Neural crest cell (in vitro differentiated cells): ENCODE results near the gene PCSK2. TPM values are rescaled to one million over a fixed set of nuclear protein-coding genes. Genes with fewer than 3 reads are reported as not detected.

ENCODE experiments used
- DNase-seq: peaks from one replicate; pipeline ENCODE4 v3.0.0; 2021; ENCODE audit warnings: low read depth, mixed read lengths, low spot score
- H3K27ac Mint-ChIP-seq: one replicate; pipeline ENCODE4 v1.8.0; 2021; ENCODE audit warnings: mild to moderate bottlenecking, mixed read lengths; ENCODE audit not compliant: unreplicated experiment
- H3K27me3 Mint-ChIP-seq: 2 replicates; pipeline ENCODE4 v1.8.0; 2021; ENCODE audit warnings: low read depth, mild to moderate bottlenecking, mixed read lengths
- H3K36me3 Mint-ChIP-seq: 2 replicates; pipeline ENCODE4 v1.8.0; 2021; ENCODE audit warnings: low read depth, mild to moderate bottlenecking, mixed read lengths
- H3K4me1 Mint-ChIP-seq: 2 replicates; pipeline ENCODE4 v1.8.0; 2021; ENCODE audit warnings: mixed read lengths
- H3K4me3 Mint-ChIP-seq: one replicate; pipeline ENCODE4 v1.8.0; 2021; ENCODE audit warnings: mild to moderate bottlenecking, mixed read lengths
- H3K9me3 Mint-ChIP-seq: 2 replicates; pipeline ENCODE4 v1.8.0; 2021; ENCODE audit warnings: mixed read lengths
- total RNA-seq: library from RNA; stranded (reverse); gene quantifications from 2 replicates; pipeline ENCODE4 v1.2.1, GENCODE V29; 2021
- TF ChIP-seq, protein P1 (sequence below): fragments of 200-600 bp; sonication (generic); conservative IDR thresholded peaks from 2 replicates; pipeline ENCODE4 v1.5.0; 2021; ENCODE audit warnings: antibody characterized with exemption, mild to moderate bottlenecking

PCSK2 gene
- total RNA-seq, 1 donor from 2014 or later: 2.1 TPM

DNA sequence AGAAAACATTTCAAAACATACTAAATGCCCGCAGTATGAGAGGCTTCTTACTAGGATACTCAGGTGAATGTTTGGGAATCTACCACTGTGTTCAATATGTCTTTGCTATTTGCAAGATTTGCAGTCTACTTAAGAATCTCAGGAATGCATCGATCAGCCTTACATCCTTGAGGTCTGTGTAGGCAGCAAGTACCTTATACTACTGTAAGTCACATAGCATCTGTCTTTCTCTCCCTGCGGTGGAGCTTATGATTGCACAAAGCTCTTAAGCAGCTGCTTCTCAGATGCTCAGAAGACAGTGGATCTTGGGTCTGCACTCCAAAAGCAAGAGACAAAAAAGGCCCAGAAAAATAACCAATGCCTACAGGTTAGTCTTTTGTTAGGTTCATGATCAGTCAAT, 21.4 kb downstream of the PCSK2 start:
- peaks cover 17% of the 10 kb centered on the region for H3K4me1 Mint-ChIP-seq
- H3K36me3 Mint-ChIP-seq: no peaks in the 10 kb centered on the region
- no peak overlapping the region for H3K27ac Mint-ChIP-seq
- TF ChIP-seq, protein P1, sequence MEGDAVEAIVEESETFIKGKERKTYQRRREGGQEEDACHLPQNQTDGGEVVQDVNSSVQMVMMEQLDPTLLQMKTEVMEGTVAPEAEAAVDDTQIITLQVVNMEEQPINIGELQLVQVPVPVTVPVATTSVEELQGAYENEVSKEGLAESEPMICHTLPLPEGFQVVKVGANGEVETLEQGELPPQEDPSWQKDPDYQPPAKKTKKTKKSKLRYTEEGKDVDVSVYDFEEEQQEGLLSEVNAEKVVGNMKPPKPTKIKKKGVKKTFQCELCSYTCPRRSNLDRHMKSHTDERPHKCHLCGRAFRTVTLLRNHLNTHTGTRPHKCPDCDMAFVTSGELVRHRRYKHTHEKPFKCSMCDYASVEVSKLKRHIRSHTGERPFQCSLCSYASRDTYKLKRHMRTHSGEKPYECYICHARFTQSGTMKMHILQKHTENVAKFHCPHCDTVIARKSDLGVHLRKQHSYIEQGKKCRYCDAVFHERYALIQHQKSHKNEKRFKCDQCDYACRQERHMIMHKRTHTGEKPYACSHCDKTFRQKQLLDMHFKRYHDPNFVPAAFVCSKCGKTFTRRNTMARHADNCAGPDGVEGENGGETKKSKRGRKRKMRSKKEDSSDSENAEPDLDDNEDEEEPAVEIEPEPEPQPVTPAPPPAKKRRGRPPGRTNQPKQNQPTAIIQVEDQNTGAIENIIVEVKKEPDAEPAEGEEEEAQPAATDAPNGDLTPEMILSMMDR: no peak
- no peaks in the 10 kb centered on the region for H3K27me3 Mint-ChIP-seq
- H3K9me3 Mint-ChIP-seq: no peaks in the 10 kb centered on the region
- no peak for DNase-seq
- H3K4me3 Mint-ChIP-seq: no peak overlapping the region

DNA sequence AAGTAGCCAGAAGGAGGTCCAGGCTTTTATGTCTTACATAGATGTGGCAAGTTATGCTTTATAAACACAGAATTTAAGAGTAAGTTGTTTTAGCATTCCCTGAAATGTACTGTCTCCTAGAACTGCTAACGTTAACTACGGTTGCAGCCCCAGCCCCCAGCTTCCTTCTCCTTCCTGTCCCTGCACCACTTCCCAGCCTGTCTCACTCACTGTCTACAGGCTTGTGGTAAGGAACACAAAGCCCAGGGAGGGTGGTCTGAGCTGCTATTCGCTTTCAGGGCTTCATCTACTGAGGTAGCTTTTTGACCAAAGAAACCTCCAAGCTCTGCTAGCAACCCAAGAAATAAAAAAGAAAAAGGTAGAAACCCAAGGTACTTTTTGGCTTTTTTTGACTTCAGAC, 35.9 kb downstream of the PCSK2 start:
- DNase-seq: no peak
- Mint-ChIP-seq H3K27me3 (no peaks in the 10 kb centered on the region), H3K4me3 (no peak overlapping the region), H3K36me3 (no peaks in the 10 kb centered on the region), H3K9me3 (no peaks in the 10 kb centered on the region), H3K27ac (no peak overlapping the region), H3K4me1 (no peaks in the 10 kb centered on the region)
- TF ChIP-seq, protein P1: no peak

DNA sequence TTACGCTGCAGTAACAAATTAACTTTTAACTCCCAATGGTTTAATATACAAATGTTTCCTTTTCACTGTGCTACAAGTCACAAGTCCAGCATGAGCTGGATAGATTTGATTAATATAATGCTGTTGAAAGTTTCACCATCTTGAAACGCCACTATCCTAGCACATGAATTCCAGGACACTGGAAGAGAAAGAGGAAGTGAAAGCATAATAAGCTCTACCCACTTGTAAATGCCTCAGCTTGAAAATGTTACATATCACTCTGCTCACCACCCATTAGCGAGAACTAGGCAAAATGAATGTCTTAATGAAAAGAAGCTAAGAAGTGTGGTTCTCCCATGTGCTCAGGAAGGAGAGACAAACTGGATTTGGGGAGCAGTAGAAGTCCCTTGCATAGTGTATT, 46.9 kb downstream of the PCSK2 start:
- TF ChIP-seq, protein P1: no peak
- H3K4me3 Mint-ChIP-seq: no peak overlapping the region

DNA sequence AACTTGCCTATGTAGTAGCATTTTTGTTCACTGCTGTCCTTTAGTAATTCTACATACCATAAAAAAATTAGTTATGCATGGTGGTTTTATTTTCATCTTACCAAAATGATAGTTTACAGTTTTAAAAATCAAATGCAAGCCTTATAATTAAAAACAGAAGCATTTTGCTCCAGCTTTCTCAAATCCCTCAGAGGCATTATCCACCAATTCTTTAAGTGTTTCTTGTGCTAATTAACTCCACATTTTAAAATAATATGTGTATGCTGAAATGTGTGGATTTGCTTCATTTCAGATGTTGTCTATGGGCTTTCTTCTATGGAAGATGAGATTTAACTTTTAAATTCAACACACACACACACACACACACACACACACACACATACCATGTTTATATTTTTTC, 49.3 kb downstream of the PCSK2 start:
- Mint-ChIP-seq H3K27me3 (no peaks in the 10 kb centered on the region), H3K4me1 (peaks cover 6% of the 10 kb centered on the region), H3K4me3 (no peak overlapping the region), H3K27ac (no peak overlapping the region), H3K9me3 (peaks cover 2% of the 10 kb centered on the region), H3K36me3 (no peaks in the 10 kb centered on the region)
- TF ChIP-seq, protein P1: no peak
- DNase-seq: no peak

More for the DNA sequence above, 46.9 kb downstream of the PCSK2 start:
- H3K27me3 Mint-ChIP-seq: peaks cover 2% of the 10 kb centered on the region
- peaks cover under 1% of the 10 kb centered on the region for H3K9me3 Mint-ChIP-seq
- H3K27ac Mint-ChIP-seq: no peak overlapping the region
- no peak for DNase-seq
- H3K4me1 Mint-ChIP-seq: peaks cover 6% of the 10 kb centered on the region
- no peaks in the 10 kb centered on the region for H3K36me3 Mint-ChIP-seq

- Mint-ChIP-seq H3K27me3 (no peaks in the 10 kb centered on the region), H3K4me3 (no peak overlapping the region), H3K36me3 (no peaks in the 10 kb centered on the region), H3K4me1 (peaks cover 11% of the 10 kb centered on the region), H3K9me3 (peaks cover 2% of the 10 kb centered on the region), H3K27ac (no peak overlapping the region)
- DNase-seq: peak; percentile 14
- TF ChIP-seq, protein P1: peak; percentile 60
Measured at GRCh38 chr20:17281478-17281877, 54.6 kb downstream of the PCSK2 start.

DNA sequence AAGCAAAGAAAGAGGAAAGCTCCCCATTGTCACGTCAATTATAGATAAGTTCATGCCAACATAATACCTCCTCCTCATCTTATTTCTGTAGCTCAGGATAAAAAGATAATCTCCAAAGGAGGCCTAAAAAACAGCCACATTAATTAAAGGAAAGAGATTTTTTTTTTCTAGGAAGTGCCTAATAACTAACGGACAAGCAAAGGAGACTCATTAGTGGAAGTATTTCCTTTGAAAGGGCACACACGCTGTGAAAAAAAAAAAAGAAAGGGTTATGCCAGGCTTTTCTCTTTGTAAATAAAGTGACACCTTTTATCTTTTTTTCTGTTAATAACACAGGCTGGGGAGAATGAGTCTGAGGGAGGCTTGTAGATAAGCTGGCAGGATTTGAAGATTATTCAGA, 55.7 kb downstream of the PCSK2 start:
- TF ChIP-seq, protein P1: no peak
- Mint-ChIP-seq H3K9me3 (peaks cover 2% of the 10 kb centered on the region), H3K36me3 (no peaks in the 10 kb centered on the region), H3K4me1 (peaks cover 8% of the 10 kb centered on the region), H3K27ac (no peak overlapping the region), H3K4me3 (no peak overlapping the region), H3K27me3 (no peaks in the 10 kb centered on the region)
- no peak for DNase-seq
